Osteocyte (in vitro differentiated cells): ENCODE data around the gene PTPRM. TPM values are rescaled to one million over a fixed set of nuclear protein-coding genes. Genes with fewer than 3 reads are reported as not detected.

Source experiments
- DNase-seq: peaks from one replicate; pipeline ENCODE4 v3.0.0; 2021; ENCODE audit warnings: mixed read lengths; ENCODE audit not compliant: unreplicated experiment; ENCODE audit errors: extremely low spot score
- H3K27ac Mint-ChIP-seq: one replicate; pipeline ENCODE4 v1.8.0; 2021; ENCODE audit warnings: mild to moderate bottlenecking, mixed read lengths; ENCODE audit not compliant: unreplicated experiment
- H3K27me3 Mint-ChIP-seq: one replicate; pipeline ENCODE4 v1.8.0; 2021; ENCODE audit warnings: mixed read lengths; ENCODE audit not compliant: unreplicated experiment
- H3K36me3 Mint-ChIP-seq: one replicate; pipeline ENCODE4 v1.8.0; 2021; ENCODE audit warnings: mixed read lengths; ENCODE audit not compliant: unreplicated experiment
- H3K4me1 Mint-ChIP-seq: one replicate; pipeline ENCODE4 v1.8.0; 2021; ENCODE audit warnings: mixed read lengths; ENCODE audit not compliant: unreplicated experiment
- H3K4me3 Mint-ChIP-seq: one replicate; pipeline ENCODE4 v1.8.0; 2021; ENCODE audit warnings: mild to moderate bottlenecking, moderate library complexity, mixed read lengths; ENCODE audit not compliant: unreplicated experiment
- H3K9me3 Mint-ChIP-seq: one replicate; pipeline ENCODE4 v1.8.0; 2021; ENCODE audit warnings: mixed read lengths; ENCODE audit not compliant: unreplicated experiment
- CTCF ChIP-seq: fragments of 200-600 bp; sonication (generic); IDR thresholded peaks from 2 replicates; pipeline ENCODE4 v1.5.0; 2021; ENCODE audit warnings: antibody characterized with exemption, mild to moderate bottlenecking, moderate library complexity
- total RNA-seq: library from RNA; stranded (reverse); gene quantifications from 2 replicates; pipeline ENCODE4 v1.2.1, GENCODE V29; 2021

PTPRM gene
- total RNA-seq, 1 donor from 2014 or later = 105 TPM

GRCh38 chr18:8262221-8262620, 695.1 kb downstream of the PTPRM start:
- no peaks in the 10 kb centered on the region for H3K9me3 Mint-ChIP-seq
- H3K4me3 Mint-ChIP-seq = no peak overlapping the region
- H3K27me3 Mint-ChIP-seq = no peaks in the 10 kb centered on the region
- H3K4me1 Mint-ChIP-seq = peaks cover 3% of the 10 kb centered on the region
- peaks cover 28% of the 10 kb centered on the region for H3K36me3 Mint-ChIP-seq
- DNase-seq = no peak
- H3K27ac Mint-ChIP-seq = no peak overlapping the region
- TF ChIP-seq CTCF = no peak

- DNase-seq = no peak
- no peaks in the 10 kb centered on the region for H3K27me3 Mint-ChIP-seq
- peaks cover 22% of the 10 kb centered on the region for H3K36me3 Mint-ChIP-seq
- H3K9me3 Mint-ChIP-seq = no peaks in the 10 kb centered on the region
- no peak overlapping the region for H3K4me3 Mint-ChIP-seq
- TF ChIP-seq CTCF = no peak
- H3K27ac Mint-ChIP-seq = no peak overlapping the region
- H3K4me1 Mint-ChIP-seq = no peaks in the 10 kb centered on the region
Observed at GRCh38 chr18:8264116-8264515, 697.0 kb downstream of the PTPRM start.

GRCh38 chr18:8264861-8265411, 697.8 kb downstream of the PTPRM start:
- Mint-ChIP-seq H3K4me1 (no peaks in the 10 kb centered on the region), H3K9me3 (no peaks in the 10 kb centered on the region), H3K27me3 (no peaks in the 10 kb centered on the region), H3K36me3 (peaks cover 23% of the 10 kb centered on the region), H3K4me3 (no peak overlapping the region), H3K27ac (no peak overlapping the region)
- no peak for DNase-seq
- TF ChIP-seq CTCF = no peak

- H3K9me3 Mint-ChIP-seq = peaks cover 4% of the 10 kb centered on the region
- peaks cover 3% of the 10 kb centered on the region for H3K36me3 Mint-ChIP-seq
- no peak overlapping the region for H3K4me3 Mint-ChIP-seq
- DNase-seq = no peak
- no peak overlapping the region for H3K27ac Mint-ChIP-seq
- peaks cover 2% of the 10 kb centered on the region for H3K4me1 Mint-ChIP-seq
- no peaks in the 10 kb centered on the region for H3K27me3 Mint-ChIP-seq
- TF ChIP-seq CTCF = no peak
Observed at GRCh38 chr18:8272254-8272653, 705.1 kb downstream of the PTPRM start.

GRCh38 chr18:8274370-8274769, 707.3 kb downstream of the PTPRM start:
- H3K27ac Mint-ChIP-seq = no peak overlapping the region

More at GRCh38 chr18:8274370-8274769, 707.3 kb downstream of the PTPRM start:
- Mint-ChIP-seq H3K4me1 (peaks cover 3% of the 10 kb centered on the region), H3K27me3 (no peaks in the 10 kb centered on the region), H3K36me3 (peaks cover 6% of the 10 kb centered on the region), H3K9me3 (peaks cover 4% of the 10 kb centered on the region), H3K4me3 (no peak overlapping the region)
- DNase-seq = no peak
- TF ChIP-seq CTCF = no peak
